GM18867 (cell line): ENCODE results near the gene SH2D6.

Source experiments
- ATAC-seq: cut with Tn5 transposase; IDR thresholded peaks from one replicate; pipeline ENCODE4 v1.9.1; 2021; ENCODE audit warnings: mild to moderate bottlenecking, moderate library complexity; ENCODE audit not compliant: unreplicated experiment

Gene SH2D6

GRCh38 chr2:85420536-85421259 is 2.2 kb downstream of the SH2D6 start:
- peak; percentile 56 for ATAC-seq

- ATAC-seq: no peak
These were observed 3.0 kb downstream of the SH2D6 start for GRCh38 chr2:85421260-85422071.

DNA sequence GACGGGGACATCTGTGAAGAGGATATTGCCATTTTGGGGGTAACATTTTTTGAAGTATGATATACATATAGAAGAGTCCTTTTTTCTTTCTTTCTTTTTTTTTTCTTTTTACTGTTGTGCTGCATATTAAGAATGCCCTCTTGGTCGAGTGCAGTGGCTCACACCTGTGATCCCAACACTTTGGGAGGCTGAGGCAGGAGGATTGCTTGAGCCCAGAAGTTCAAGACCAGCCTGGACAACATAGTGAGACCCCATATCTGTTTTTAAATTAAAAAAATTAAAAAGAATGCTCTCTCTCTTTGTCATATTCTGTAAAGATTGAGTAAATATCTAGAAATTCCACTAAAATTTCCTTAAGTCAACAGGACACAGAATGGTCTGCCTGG is 3.6 kb downstream of the SH2D6 start:
- no peak for ATAC-seq

GRCh38 chr2:85423525-85423924 is 5.0 kb downstream of the SH2D6 start:
- no peak for ATAC-seq

DNA sequence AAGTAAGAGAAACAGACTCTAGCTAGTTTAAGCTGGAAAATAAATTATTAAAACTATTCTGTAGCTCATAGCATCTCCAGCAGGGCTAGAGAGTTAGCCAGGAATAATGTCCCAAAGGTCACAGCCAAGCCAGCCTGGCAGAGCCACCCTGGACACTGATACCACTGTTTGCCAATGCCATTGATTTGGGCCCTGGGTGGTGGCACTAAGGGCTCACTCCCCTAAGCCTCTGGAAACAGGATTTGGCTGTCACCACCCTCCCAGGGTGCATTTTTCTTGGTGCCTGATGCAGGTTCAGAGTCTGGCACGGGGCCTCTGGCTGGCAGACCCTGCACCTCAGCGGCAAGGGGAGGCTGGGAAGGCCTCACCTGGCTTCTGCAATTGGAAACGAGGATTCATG is 7.1 kb downstream of the SH2D6 start:
- ATAC-seq: no peak

- no peak for ATAC-seq
These were observed 8.9 kb downstream of the SH2D6 start for GRCh38 chr2:85427300-85427835.

DNA sequence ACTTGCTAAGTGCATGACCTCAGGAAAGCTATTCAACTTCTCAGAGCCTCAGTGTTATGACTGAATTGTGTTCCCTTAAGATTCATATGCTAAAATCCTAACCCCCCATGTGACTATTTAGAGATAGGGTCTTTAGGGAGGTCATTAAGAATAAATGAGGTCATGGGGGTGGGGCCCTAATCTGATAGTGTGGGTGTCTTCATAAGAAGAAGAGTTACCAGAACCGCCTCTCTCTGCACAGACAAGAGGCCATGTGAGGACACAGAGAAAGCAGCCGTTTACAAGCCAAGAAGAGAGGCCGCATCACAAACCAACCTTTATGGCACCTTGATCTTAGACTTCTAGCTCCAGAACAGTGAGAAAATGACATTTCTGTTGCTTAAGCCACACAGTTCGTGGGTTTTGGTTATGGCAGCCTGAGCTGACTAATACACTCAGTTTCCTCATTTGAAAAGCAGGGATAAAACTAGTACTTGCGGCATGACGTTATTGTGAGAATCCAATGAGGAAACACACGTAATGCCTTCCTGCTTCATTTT is 9.9 kb downstream of the SH2D6 start:
- ATAC-seq: no peak

DNA sequence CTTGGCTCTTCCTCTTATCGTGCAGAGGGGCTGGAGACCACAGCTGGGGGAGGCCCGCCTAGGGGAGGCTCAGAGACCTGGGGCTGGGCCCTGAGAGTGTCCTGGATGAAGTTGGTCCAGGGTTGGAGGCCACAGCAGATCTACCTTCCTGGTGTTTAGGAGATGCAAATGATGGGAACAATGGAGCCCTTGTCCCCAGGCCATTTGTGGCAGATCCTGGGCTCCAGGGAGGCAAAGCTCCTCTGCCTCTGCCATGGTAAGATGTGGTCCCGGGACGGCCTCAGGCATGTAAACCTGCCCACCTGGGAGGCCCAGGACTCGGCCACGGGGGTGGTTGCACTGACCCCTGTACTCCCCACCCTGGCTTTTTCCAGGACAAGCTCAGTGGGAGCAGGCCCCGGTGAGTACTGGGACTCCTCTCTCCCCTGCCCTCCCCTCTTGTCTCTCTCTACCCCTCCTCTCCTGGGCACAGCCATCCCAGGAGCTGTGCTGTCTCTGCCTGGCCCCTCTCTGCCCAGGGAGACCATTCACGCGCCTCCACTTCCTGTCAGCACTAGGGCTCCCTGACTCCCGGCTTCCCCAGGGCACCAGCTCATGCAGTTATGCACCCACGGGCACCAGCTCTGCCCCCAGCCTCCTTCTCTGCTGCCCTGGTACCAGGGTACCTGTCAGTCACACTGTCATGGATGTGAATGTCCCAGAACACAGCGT is 10.9 kb downstream of the SH2D6 start:
- no peak for ATAC-seq

DNA sequence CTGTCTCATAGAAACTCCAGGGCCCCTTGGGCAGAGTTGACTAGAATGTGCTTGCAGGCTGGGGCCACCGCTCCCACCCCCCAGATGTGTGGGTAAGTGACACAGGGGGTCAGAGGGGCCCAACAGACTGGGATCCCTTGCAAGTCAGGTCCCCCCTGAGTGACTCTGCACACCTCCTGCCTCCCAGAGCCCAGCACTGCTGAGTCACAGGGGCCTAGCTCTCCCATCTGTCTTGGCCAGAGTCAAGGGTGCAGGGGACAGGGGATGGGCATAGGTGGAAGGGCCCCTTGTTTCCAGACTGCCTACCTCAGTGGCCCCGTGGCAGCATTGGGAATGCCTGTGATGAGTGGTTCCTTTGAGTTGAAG is 11.4 kb downstream of the SH2D6 start:
- no peak for ATAC-seq

DNA sequence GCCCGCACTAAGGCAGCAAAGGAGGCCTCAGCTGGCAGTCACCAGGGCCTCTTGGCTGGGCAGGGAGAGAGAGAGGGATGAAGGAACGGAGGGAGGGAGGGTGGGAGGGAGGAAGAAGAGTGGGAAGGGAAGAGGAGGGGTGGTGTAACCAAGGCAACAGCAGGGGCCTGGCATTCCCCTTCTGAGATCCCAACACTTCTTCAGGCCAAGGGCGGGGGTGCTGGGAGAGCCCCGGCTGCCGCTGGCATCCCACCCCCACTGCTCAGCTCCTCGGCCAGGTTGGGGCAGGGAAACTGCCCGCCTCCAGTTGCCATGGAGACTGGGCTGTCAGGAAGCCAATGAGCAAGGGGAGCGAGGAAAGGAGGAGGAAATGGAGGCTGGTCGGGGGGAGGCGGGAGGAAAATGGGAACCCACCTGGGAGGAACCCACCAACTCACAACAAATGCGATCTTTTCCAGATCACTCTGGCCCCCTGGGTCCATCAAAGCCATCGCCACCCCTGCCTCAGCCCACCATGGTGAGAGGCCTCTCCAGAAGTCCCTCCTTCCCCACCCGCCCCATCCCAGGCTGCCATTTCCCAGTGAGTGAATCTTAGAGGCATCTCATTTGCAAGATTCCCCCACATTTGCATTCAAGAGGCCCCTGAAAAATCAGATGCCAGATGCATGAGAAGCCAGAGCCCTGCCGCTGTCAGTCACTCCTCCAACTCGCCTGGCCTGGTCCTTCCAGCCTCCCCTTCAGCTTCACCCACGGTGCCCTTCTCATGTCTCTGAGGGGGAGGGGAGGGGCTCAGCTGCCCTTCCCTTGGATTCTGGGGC is 12.4 kb downstream of the SH2D6 start:
- no peak for ATAC-seq

DNA sequence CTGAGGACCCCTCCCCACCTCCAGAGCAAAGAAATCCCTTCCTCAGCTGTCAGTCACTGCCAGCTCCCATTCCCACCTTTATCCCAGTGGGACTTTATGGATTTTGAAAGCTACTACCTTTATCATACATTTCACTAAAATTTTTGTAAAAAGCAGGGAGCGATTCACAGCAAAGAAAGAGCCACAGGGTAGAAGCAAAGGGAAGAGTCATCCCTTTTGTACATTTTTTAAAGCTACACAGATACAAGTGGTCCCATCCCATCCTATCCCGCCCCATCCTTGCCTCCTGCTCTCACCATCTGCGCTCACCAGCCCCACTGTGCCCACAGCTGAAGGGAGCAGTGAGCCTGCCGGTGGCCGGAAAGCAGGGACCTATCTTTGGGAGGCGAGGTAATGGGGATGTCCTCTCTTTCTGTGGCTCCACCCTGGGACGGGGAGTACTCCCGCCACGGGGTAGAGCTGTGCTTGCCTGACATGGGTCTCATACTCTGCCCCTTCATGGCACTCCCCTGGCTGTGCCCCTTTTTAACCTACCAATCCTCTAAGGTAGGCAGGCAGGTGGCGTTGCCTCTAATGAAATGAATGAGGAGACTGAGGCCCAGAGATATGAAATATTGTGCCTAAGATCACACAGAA is 13.2 kb downstream of the SH2D6 start:
- ATAC-seq: no peak

DNA sequence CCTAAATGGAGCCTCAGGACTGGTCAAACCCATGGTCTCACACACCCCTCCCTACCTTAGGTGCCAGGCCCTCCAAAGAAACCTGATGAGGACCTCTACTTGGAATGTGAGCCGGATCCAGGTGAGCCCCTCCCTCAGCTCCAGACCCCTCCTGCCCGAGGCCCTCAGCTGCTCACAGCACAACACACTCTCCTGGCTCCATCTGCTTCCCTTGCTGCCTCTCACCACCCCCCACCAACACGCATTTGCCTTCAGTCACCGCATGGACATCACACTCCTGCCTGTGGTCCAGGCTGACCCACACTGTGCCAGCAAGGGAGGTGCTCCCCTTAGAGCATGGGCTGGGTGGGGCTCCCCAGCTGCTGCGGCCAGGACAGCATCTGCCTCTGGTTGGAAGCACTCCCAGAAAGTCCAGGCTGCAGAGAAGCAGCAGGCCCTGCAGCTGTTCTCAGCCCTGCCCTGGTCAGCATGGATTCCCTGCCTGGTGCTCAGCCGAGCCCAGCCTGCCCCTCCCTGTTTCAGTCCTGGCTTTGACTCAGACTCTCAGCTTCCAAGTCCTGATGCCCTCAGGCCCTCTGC is 15.1 kb downstream of the SH2D6 start:
- no peak for ATAC-seq

DNA sequence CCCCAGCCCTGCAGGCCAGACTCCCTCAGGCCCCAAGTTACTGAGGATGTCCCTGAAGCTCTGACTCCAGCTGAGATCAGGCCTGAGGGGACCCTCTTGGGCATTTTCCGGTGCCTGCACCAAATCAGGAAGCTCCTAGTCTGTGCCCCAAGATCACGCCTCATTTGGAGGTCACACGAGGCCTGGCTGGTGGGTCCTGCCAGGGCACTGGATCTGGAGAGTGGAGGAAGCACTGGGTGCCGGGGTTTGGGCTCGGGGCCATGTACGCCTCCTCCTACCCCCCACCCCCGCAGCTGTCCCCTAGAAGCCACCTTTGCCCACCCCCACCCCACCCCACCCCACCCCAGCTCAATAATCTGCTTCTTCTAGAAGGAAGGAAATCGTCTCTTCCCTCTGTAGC is 16.2 kb downstream of the SH2D6 start:
- ATAC-seq: no peak

DNA sequence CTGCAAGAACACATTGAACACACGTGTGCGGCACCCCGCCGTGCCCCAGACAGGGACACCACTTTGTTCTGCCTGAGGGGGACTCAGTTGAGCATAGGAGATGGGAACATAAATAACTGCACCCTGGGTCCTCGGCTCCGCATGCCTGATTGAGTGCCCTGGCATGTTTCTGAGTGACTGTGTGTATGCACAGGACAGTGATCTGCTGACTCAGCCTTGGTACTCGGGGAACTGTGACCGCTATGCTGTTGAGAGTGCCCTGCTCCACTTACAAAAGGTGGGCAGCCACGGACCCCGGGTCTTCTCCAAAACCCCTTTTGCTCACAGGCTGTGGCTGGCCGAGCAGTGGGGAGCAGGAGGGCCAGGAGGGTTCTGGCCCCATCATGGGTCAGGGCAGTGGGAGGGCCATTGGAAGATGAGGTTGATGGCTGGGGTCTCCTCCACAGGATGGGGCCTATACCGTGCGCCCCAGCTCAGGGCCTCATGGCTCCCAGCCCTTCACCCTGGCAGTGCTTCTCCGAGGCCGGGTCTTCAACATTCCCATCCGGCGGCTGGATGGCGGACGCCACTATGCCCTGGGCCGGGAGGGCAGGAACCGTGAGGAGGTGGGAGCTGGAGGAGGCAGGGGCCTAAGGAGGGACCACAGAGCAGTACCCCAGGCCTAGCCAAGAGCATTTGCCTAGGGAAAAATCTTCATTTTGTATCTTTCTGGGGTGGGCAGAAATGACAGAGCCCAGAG is 16.9 kb downstream of the SH2D6 start:
- ATAC-seq: no peak

GRCh38 chr2:85435981-85436835 is 17.7 kb downstream of the SH2D6 start:
- ATAC-seq: no peak

DNA sequence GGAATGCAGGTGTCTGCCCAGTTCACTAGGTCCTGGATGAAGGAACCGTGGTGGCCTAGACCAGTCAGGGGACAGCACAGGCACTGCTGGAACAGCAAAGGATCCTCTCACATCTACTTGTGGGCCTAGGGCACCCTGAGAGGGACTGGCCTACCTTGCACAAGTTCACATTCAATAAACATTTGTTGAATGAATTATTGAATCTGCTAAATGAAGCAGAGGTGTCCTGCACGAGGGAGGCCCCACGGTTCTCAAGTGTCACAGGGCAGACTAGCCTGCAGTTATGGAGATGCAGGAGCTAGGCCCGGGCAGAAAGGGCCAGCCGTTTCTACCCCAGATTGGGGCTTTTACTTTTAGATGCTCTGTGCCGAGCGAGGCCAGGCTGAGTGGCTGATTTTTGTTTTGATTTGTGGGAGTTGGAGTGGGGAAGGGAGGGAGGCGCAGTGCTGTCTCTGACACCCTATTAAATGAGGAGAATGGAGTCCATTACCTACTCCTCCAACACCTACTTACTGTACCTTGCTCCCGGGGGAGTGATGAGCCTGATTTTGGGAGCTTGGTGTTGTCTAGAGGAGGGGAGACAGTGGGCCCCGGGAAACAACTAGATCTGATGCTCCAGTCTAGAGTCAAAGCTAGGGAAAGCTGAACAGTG is 18.4 kb downstream of the SH2D6 start:
- no peak for ATAC-seq

GRCh38 chr2:85437488-85438200 is 19.1 kb downstream of the SH2D6 start:
- peak; percentile 89 for ATAC-seq
